Stimulated activated CD8-positive, alpha-beta memory T cell treated with anti-CD3 and anti-CD28 coated beads, Interleukin-15, amount 100 ng/mL, for 48 hours (primary cell): ENCODE results near the gene CILP2.

Experiments
- DNase-seq, 2 donors: peaks; one replicate each; pipeline ENCODE4 v3.0.0-alpha.2; 2020; ENCODE audit warnings: low read depth in 2 of 2

CILP2 gene

DNA sequence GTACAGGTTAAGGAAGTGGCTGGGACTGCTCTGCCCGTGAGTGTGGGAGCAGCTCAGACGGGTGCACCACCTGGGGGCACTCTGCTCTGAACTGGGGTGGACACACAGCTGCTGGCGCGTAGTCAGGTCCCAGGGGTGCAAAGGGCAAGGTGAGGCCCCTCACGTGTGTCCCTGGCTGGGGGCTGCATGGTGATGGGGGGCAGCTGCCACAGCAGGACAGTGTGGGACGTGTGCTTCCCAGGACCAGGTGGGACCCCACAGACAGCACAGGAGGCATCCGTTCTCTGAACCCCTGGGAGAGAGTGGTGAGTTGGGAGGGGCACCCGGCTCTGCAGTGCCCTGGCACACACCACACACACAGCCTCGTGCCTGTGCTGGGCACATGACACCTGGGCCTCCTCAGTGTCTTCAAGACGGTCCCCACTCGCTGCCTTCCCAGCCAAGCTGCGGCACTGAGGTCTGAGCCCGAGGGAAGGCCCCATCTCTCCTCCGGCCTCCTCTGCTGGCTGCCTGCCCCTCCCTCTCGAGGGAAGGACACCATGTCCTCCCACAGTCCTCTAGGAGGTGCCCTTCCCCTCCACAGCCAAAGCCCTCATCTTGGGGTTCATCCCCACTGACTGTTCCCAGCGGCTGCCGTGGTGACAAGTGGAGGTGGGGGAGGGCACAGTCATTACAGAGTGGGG is 24.7 kb downstream of the CILP2 start:
- DNase-seq: no peak

DNA sequence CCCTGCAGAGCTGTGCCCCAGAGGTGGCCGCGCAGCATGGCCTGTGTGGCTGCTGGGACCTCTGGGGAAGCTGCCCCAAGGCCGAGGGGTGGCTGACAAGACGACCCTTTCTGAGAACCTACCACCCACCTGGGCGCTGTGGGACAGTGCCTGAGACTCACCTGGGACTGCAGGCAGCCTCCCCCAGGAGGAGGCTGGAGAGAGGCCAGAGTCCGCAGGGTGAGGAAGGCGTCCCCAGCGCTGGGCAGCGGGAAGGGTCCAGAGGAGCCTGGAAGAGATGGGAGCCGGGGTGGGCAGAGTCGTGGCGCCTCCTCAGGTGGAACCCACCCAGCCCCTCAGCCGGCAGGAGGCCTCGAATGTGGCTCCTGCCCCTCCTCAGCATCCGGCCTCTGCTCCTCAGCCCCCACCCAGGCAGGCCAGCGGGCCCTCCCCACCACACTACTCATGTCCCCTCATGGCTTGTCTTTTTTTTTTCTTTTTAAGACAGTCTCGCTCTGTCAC is 25.3 kb downstream of the CILP2 start:
- no peak for DNase-seq

DNA sequence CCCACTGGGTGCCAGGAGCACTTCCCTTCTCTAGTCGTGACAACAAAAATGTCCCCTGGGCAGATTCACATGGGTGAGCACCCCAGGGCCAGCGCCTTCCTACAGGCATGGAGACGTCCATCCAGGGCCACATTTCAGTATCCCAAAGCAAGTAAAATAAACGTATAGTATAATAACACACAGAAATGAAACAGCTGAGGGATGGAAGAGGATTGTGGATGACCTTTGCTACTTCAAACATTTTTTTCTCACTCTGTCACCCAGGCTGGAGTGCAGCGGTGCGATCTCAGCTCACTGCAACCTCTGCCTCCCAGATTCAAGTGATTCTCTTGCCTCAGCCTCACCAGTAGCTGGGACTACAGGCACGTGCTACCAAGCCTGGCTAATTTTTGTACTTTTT is 28.2 kb downstream of the CILP2 start:
- DNase-seq: no peak

DNA sequence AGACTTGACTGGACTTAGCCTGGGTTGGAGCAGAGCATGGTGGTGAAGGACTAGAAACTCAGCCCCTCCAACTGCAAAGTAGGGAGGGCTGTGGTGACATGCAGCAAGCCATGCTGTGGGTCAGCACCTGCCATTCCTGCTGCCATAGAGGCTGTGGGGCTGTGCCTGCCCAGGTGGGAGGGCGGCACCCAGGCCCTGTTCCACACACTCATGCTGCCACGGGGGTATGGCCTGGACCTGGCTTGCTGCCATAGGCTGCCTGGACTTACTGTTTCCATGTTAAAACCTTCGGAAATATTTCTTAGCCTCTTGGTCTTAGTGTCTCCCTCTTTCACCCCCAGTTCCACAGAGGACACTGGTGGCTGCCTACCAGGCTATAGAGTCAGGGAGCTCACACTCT is 29.3 kb downstream of the CILP2 start:
- no peak for DNase-seq

DNA sequence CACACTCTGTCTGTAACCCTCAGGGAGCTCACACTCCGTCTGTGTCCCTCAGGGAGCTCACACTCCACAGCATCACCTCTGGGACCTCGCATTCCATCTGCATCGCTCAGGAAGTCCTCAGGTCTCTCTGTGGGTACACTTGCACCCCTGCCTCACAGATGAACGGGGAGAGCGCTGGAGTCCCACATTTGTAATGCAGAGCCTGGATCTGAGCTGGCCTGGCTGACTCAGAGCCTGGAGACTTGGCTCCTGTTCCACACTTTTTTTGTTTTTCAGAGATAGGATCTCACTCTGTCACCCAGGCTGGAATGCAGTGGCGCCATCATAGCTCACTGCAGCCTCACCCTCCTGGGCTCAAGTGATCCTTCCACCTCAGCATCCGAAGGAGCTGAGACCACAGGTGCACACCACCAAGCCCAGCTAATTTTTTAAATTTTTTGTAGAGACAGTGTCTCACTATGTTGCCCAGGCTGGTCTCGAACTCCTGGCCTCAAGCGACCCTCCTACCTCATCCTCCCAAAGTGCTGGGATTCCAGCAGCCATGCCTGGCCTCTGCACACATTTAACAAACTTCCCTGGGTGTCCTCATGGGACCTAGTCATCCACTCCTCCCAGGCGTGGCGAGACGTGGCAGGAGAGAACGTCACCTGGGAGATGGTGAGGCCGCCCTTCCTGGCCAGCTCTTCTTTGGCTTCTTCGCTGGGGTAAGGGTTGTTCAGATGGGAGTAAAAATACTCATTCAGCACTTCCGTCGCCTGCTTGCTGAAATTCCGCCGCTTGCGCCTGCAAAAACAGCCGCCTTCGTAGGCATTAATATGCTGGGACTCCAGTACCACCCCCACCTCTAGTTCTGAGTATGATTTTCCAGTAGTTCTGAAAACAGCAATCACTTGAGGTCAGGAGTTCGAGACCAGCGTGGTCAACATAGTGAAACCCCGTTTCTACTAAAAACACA is 31.0 kb downstream of the CILP2 start:
- DNase-seq: no peak

DNA sequence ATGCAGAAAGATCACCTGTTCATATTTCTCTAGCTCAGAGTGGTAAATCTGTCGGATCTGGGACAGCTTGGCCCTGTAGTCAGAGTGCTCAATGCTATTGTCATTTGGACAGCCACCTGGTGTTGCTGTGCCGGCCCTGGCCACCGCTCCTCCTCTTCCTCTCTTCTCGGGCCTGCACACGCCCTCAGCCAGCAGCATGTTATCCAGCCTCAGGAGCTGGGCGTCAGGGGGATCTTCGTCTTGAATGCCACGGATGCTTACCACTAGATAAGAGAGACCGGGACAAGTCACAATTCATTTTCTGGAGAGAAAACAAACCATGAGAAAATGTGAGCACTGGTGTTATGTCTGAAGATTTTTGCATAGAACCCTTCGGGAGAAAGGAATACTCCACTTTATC is 32.5 kb downstream of the CILP2 start:
- no peak for DNase-seq

DNA sequence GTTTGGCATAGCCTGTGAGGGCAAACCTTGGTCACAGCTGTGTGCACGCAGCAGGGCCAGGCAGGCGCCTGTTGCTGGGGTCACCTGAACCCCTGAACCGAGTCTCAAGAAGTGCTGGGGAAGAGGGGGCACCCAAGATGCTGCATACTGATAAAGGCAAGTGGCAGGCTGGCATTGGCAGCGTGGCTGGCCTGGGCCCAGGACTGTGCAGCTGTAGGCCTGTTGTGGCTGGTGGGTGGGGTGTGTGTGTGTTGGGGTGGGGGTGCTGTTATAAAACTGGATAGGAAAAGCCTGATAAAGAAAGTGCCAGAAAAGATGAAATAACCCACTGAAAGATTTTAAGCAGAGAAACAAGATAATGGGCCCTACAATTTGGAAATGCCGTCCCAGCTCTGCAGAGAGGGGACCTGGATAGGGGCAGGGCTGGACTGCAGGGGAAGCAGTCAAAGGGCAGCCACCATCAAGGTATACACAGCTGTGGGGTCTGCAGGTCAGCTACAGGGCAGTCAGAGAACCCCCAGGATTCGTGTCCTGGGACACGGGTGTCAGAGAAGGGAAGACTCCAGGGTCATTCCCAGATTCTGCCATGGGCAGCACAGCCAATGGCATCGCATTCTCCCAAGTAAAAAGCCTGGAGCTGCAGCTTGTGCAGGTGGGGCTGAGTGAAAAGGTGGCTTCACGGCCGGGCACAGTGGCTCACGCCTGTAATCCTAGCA is 33.2 kb downstream of the CILP2 start:
- DNase-seq: no peak

DNA sequence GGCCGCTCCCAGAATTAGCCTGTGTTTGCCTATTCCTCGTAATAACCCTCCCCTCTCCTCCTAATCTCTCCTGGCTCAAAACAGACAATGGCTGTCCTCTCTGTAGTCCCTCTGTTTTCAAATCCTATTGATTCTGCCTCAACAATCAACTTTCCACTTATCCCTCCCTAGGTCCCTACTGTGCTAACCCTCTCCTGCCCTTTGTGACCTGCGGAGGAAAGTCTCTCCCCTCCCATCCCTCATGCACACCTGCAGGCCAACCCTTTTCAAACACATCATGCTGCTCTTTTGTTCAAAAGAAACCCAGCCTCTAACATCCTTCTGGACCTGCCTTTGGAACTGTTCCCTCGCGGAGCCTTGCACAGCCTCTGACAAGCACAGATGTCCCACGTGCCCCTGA is 37.3 kb downstream of the CILP2 start:
- no peak for DNase-seq

DNA sequence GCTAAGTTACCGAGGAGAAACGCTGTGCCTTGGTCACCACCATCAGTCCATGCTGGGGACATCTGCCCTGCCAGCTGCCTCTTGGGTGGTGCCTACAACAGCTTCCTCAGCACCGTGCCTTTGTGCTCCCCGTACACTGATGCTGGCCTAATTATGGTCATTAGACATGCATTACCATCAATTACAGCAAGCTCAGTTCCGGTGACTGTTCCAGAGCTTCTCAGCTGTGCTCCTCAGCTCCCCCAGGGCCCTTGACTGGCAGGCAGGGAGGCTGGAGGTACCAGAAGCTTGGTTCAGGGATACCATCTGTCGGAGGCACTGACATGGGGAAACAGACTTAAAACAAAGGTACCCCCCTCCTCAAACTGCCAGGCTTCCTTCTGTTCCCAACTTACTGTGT is 40.2 kb downstream of the CILP2 start:
- no peak for DNase-seq

DNA sequence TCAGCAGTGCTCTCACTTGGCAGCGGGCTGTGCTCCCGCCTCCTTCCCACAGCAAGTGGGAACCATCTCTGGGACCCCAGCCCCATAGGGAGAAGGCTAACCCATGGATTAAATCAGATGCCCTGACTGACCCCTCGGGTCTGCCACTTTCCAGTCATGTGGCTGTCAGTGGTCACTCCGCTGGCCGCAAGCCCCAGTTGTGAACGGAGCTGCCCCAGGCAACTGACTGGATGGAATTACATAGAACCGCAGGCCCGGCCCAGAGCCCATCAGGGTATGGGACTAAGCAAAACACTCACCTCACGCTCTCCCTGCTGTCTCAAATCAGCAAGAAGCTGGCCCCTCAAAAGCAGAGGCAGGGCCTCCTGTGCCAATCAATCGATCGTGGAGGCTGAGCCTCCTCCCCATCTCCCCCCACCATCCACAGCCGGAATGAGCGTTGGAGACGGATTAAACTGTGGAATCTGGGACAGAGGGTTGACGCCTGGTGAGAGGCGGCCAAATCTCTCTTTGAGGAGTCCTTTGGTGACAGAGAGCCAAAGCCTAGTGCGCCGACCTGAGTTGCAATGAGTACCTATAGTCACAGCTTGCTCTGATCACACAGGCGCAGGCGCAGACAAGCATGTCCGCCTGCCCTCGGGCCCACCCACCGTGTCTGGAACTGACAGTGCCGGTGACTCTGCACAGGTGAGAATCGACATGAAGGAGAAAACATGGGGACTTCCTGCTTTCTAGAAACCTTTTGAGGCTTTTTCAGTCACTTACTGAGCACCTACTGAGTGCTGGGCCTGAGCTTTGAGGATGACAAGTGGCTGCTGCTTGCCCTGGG is 41.7 kb downstream of the CILP2 start:
- no peak for DNase-seq

DNA sequence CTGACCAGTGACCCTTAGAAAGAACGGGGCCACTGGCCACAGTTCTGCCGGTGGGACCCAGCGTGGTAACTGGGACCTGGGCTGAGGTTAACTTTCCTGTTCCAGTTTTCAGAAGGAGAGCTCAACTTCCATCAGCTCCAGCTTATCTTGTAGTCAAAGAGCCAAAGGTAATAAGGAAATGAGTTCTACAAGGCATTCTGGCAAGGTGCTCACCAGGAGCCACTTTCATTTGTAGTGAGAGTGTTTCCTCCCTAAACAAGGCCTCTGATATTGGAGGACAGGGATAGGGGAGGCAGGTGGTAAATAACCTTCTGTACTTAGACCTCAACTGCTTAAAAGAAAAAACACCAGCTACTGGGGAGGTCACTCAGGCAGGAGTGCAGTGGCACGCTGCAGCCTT is 42.4 kb downstream of the CILP2 start:
- no peak for DNase-seq

DNA sequence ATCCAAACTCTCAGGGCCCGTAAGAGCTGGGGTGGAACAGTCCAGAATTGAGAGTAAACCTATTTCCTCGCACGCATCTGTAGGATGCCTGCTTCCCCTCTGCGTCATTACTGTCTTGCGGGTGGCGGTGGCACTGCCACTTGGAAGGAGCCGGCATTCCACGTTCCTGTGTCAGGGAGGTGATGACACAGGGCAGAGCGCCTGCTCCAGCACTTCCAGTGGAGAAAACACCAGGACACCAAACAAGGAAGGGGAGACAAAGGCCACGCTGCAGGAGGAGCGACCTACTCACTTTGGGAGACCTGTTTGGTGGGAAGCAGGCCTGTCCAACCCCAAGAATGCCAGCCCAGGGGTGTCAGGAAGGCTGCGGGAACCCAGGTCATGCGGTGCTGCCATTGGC is 43.3 kb downstream of the CILP2 start:
- DNase-seq: no peak

DNA sequence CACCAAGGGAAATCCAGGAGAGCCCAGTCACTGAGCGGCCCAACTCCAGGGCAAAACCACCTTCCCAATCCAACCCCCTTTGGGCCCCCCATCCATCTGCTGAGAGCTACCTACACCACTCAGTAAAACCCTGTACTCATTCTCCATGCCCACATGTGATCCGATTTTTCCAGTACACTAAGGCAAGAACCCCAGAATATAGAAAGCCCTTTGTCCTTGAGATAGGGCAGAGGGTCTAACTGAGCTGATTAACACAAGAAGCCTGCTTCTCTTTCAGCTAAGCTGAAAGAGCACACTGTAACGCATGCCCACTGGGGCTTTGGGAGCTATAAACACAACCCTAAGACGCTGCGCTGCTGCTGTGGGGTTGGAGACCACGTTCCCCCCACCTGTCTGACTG is 44.4 kb downstream of the CILP2 start:
- DNase-seq: no peak

DNA sequence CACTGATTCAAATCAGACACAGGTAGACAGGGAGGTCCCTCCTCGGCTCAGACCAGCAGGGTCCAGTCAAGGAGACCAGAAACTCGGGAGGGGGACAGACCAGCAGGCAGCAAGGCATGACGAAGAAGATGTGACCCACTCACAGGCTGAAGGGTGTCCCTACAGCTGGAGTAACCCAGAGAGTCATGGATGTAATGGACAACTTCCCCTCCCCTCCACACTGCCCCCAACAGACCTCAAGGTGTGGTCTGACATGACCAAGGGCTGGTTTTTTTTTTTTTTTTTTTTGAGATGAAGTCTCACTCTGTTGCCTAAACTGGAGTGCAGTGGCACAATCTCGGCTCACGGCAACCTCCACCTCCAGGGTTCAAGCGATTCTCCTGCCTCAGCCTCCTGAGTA is 46.3 kb downstream of the CILP2 start:
- no peak for DNase-seq

DNA sequence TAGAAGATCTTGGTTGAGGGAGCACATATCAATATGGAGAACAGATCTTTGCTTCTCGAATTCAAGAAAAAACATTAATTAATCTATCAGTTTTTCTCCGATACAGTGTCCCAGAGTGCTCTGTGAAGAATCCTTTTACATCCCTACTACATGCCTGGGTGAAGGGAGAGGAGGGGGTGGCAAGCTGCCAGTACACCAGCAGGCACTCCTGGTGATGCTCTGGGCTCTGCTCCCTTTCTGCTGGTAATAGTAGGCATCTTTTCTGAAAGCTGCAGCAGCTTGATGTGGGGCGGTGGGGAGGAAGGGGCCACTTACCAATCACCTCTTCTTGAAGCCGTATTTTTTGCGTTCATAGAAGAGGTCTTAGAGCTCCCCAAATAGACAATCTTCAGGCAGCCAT is 49.7 kb downstream of the CILP2 start:
- no peak for DNase-seq

DNA sequence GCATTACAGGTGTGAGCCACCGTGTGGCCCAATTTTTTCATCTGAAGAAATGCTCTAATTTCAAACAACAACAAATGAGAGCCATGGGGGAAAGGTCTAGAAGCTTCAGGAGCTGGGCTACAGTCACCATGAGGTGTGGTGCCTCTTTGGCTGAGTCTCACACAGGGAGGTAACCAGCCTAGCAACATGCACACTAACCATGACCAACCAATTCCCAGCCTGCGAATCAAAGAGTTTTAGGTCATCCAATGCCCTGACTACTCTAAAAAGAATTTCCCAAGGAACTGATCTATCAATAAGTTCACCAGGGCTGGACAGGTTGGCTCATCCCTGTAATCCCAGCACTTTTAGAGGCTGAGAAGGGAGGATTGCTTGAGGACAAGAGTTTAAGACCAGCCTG is 50.5 kb downstream of the CILP2 start:
- DNase-seq: no peak

DNA sequence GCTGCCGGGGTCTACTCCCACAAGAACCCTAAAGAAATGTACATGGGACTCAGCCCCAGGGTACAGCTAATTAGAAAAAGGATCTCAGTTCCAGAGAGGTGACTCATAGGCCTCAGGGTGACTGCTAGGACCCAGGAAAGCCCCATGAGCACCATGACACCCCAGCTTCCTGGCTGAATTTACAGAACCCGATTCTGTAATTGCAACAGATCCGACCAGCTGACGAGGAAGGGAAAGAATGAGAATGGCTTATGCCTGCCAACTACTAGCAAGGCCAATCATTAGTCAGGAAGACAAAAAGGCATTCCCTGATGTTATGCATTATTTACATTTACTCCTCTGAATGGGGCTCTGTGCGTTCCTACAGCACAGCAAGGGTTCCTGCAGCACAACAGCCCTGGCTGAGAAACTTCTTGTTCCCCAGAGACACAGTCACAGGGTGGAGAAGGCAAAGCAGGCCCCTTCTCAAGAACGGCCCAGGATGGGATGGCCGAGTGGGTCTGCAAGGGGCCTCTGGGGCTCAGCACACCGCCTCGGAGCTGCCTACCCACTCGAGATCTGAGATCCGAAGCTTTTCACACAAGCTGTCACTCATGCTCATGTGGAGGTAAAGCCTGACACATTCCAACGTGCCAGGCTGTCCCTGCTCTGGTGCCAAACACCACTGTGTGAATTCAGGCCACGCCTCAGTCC is 53.2 kb downstream of the CILP2 start:
- DNase-seq: peak; percentile 63 to 64

DNA sequence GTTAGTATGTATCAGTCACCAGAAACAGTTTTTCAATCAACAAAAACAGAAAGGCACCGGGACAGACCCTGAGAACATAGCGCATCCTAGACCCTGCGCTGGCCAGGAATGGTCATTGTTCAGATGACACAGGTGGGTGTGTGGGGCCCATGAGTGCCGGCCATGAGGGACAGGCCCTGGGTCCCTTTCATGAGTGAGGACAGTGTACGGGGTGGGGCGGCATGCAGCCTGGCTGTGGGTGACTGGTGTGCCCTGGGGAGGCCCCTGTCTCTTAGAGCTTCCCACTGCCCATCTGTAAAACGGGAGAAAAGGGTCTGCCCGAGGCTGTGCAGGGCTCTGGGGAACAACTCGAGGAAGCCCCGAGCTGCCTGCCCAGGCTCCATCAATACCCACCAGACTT is 54.6 kb downstream of the CILP2 start:
- DNase-seq: no peak

DNA sequence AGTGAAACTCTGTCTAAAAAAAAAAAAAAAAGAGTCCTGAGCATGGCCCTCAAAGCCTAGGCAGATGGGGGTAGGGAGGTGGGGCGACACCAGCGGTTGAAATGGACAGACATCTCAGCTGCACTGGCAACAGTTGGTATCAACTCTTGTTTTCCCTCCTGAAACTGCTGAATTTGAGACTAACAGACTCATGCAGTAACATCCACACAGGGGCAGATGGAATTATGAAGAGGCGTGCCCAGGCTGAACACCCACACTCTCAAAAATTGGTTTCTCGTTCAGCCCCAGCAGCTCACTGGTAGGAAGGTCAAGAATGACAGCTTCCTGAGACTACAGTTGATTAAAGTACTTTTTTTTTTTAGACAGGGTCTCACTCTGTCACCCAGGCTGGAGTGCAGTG is 56.3 kb downstream of the CILP2 start:
- no peak for DNase-seq

DNA sequence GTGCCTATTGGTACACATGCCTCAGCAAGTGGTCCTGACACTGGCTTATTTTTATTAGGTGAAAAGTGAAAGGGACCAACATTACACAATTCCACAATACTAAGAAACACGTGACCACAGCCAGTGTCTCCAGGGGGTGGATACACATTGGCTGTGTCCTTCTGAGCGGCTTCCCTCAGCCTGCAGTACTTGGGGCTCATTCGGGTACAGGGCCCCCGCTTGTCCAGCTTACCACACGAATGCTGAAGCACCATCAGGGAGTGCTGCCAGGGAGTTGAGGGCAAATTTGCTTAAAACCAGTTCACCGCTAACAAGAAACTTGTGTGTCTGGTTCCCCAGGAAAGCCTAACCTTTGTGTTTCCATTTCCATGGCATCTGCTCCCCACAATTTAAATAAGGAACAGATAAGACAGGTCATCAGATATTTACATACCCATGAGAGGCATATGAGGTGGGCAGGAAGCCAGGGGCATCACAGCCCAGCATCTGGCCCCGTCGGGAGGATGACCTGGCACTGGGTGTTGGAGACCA is 57.2 kb downstream of the CILP2 start:
- DNase-seq: no peak
